ENCODE measurements around the gene C6orf141.

C6orf141 gene

GRCh38 chr6:49550492-49551077 lies at the start of gene C6orf141:
C6orf141 (plus strand) TSS chr6:49550668; CDS start chr6:49550793, 125 bp downstream.
- no peak for DNase-seq

GRCh38 chr6:49504666-49505065 lies 45.8 kb upstream of the C6orf141 start:
- DNase-seq, result no peak

GRCh38 chr6:49506569-49507111 lies 43.8 kb upstream of the C6orf141 start:
- DNase-seq, result no peak

- no peak for DNase-seq
Observed at GRCh38 chr6:49509342-49509741, 41.1 kb upstream of the C6orf141 start.

GRCh38 chr6:49513153-49513989 lies 37.1 kb upstream of the C6orf141 start:
- DNase-seq, result no peak

- DNase-seq, result no peak
Observed at GRCh38 chr6:49514571-49515484, 35.6 kb upstream of the C6orf141 start.

- DNase-seq, result no peak
Observed at GRCh38 chr6:49515485-49516146, 34.9 kb upstream of the C6orf141 start.

- DNase-seq, result no peak
Observed at GRCh38 chr6:49516147-49516505, 34.3 kb upstream of the C6orf141 start.

- DNase-seq, result no peak
Observed at GRCh38 chr6:49517919-49518318, 32.5 kb upstream of the C6orf141 start.

- DNase-seq, result no peak
Observed at GRCh38 chr6:49519660-49520059, 30.8 kb upstream of the C6orf141 start.

GRCh38 chr6:49522710-49523593 lies 27.5 kb upstream of the C6orf141 start:
- no peak for DNase-seq

- no peak for DNase-seq
Observed at GRCh38 chr6:49523901-49524300, 26.6 kb upstream of the C6orf141 start.

- DNase-seq, result no peak
Observed at GRCh38 chr6:49524541-49524940, 25.9 kb upstream of the C6orf141 start.

GRCh38 chr6:49526598-49526997 lies 23.9 kb upstream of the C6orf141 start:
- no peak for DNase-seq

GRCh38 chr6:49527320-49527719 lies 23.1 kb upstream of the C6orf141 start:
- peak; percentile 24 for DNase-seq

GRCh38 chr6:49528571-49528970 lies 21.9 kb upstream of the C6orf141 start:
- DNase-seq, result no peak

GRCh38 chr6:49530141-49530776 lies 20.2 kb upstream of the C6orf141 start:
- DNase-seq, result no peak

GRCh38 chr6:49531774-49532569 lies 18.5 kb upstream of the C6orf141 start:
- peak; percentile 96 for DNase-seq

- DNase-seq, result no peak
Observed at GRCh38 chr6:49535795-49536194, 14.7 kb upstream of the C6orf141 start.

GRCh38 chr6:49539102-49539501 lies 11.4 kb upstream of the C6orf141 start:
- DNase-seq, result peak; percentile 17
